Measurements from ENCODE around the gene SOD2. TPM values are rescaled to one million over a fixed set of nuclear protein-coding genes. Genes with fewer than 3 reads are reported as not detected.

The SOD2 gene
- total and polyA plus RNA-seq, 2 of the 13 experiments (the other 11 are each of a cell fraction or from before 2014, with no cell fraction given) = 304 to 309 TPM

DNA sequence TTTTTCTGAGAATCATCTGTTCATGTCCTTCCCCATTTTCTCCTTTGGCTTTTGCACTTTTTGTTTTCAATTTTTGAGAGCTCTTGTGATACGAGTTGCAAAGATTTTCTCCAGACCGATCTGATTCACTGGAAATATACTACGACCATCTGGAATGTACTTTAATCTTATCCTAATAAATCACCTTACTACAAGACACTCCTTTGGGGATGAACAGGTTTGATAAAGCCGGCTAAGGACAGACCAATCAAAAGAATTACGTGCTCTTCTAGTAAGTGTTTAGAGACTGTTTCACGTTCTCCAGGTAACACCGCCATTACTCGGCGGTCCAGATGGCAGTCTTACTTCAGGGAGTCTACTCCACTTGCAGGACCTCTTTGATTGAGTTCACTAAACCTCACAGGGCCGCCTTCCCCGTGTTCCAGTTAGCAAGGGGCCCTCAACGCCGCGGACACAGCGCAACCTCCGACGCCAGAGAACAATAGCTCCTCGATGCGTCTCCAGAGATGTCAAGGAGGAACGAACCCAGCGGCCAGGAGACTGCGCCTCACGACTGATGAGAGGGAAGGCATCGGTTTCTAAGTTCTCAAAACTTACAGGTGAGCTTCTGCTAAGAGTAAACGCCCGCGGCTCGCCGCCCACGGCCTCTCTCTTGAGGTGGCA, 33.3 kb upstream of the SOD2 start (continued):
- TF ChIP-seq KDM5A (IDR thresholded peaks at IDR 0.05; ENCODE audit: borderline replicate concordance, low read length) = peak; percentile 80
- no peak for TF ChIP-seq CEBPB (IDR thresholded peaks at IDR 0.05; ENCODE audit: borderline replicate concordance, low read depth, low read length)
- TF ChIP-seq EED (CRISPR knock-in tag; IDR thresholded peaks at IDR 0.05) = no peak
- TF ChIP-seq, protein P1, sequence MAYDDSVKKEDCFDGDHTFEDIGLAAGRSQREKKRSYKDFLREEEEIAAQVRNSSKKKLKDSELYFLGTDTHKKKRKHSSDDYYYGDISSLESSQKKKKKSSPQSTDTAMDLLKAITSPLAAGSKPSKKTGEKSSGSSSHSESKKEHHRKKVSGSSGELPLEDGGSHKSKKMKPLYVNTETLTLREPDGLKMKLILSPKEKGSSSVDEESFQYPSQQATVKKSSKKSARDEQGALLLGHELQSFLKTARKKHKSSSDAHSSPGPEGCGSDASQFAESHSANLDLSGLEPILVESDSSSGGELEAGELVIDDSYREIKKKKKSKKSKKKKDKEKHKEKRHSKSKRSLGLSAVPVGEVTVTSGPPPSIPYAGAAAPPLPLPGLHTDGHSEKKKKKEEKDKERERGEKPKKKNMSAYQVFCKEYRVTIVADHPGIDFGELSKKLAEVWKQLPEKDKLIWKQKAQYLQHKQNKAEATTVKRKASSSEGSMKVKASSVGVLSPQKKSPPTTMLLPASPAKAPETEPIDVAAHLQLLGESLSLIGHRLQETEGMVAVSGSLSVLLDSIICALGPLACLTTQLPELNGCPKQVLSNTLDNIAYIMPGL (CRISPR knock-in tag; IDR thresholded peaks at IDR 0.05; ENCODE audit: borderline replicate concordance in 1 of 2, low read depth in 1 of 2) = no peak
- TF ChIP-seq FOXJ3 (CRISPR knock-in tag; IDR thresholded peaks at IDR 0.05; ENCODE audit: borderline replicate concordance) = no peak
- TF ChIP-seq ZNF607 (CRISPR knock-in tag; IDR thresholded peaks at IDR 0.05; ENCODE audit: borderline replicate concordance) = no peak
- TF ChIP-seq TARDBP (CRISPR knock-in tag; IDR thresholded peaks at IDR 0.05) = no peak
- no peak for TF ChIP-seq RFXAP (CRISPR knock-in tag; IDR thresholded peaks at IDR 0.05; ENCODE audit: borderline replicate concordance)
- no peak for TF ChIP-seq SP4 (CRISPR knock-in tag; IDR thresholded peaks at IDR 0.05)
- no peak for TF ChIP-seq SOX13 (IDR thresholded peaks at IDR 0.05)
- TF ChIP-seq SOX13 (CRISPR knock-in tag; conservative IDR thresholded peaks at IDR 0.05 in 1 of 2, IDR thresholded peaks at IDR 0.05 in 1 of 2) = 0 out of 4 replicates have a peak, but pooled peaks of 1 of the 2 experiments have one; percentile 8
- peak; percentile 98; the same call in 1 of the 2 replicates for TF ChIP-seq ZNF501 (CRISPR knock-in tag; IDR thresholded peaks at IDR 0.05)
- TF ChIP-seq SSRP1 (CRISPR knock-in tag; IDR thresholded peaks at IDR 0.05) = no peak
- TF ChIP-seq HOXA7 (CRISPR knock-in tag; IDR thresholded peaks at IDR 0.05) = no peak
- no peak for TF ChIP-seq CREB1 (IDR thresholded peaks at IDR 0.05)
- peak; percentile 94; the same call in 1 of the 2 replicates for TF ChIP-seq CREB1 (CRISPR knock-in tag; IDR thresholded peaks at IDR 0.05)
- TF ChIP-seq ZNF180 (CRISPR knock-in tag; IDR thresholded peaks at IDR 0.05; ENCODE audit: borderline replicate concordance, low read depth) = 0 out of 2 replicates have a peak, but pooled peaks have one; percentile 31
- TF ChIP-seq, protein P2, sequence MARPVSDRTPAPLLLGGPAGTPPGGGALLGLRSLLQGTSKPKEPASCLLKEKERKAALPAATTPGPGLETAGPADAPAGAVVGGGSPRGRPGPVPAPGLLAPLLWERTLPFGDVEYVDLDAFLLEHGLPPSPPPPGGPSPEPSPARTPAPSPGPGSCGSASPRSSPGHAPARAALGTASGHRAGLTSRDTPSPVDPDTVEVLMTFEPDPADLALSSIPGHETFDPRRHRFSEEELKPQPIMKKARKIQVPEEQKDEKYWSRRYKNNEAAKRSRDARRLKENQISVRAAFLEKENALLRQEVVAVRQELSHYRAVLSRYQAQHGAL (CRISPR knock-in tag; IDR thresholded peaks at IDR 0.05; ENCODE audit: not compliant biosample characterization) = no peak
- TF ChIP-seq, protein P3, sequence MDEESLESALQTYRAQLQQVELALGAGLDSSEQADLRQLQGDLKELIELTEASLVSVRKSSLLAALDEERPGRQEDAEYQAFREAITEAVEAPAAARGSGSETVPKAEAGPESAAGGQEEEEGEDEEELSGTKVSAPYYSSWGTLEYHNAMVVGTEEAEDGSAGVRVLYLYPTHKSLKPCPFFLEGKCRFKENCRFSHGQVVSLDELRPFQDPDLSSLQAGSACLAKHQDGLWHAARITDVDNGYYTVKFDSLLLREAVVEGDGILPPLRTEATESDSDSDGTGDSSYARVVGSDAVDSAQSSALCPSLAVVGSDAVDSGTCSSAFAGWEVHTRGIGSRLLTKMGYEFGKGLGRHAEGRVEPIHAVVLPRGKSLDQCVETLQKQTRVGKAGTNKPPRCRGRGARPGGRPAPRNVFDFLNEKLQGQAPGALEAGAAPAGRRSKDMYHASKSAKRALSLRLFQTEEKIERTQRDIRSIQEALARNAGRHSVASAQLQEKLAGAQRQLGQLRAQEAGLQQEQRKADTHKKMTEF (CRISPR knock-in tag; IDR thresholded peaks at IDR 0.05) = no peak
- TF ChIP-seq, protein P4, sequence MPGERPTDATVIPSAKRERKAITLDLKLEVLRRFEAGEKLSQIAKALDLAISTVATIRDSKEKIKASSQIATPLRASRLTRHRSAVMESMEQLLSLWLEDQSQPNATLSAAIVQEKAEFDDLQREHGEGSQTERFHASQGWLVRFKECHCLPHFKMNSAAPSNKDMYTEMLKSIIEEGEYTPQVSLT (CRISPR knock-in tag; IDR thresholded peaks at IDR 0.05; ENCODE audit: borderline replicate concordance, low read depth) = 0 out of 2 replicates have a peak, but pooled peaks have one; percentile 95
- TF ChIP-seq SAFB2 (CRISPR knock-in tag; IDR thresholded peaks at IDR 0.05; ENCODE audit: borderline replicate concordance, low read depth) = no peak
- no peak for TF ChIP-seq HDAC2 (CRISPR knock-in tag; IDR thresholded peaks at IDR 0.05)
- no peak for TF ChIP-seq ZNF484 (CRISPR knock-in tag; IDR thresholded peaks at IDR 0.05; ENCODE audit: borderline replicate concordance, low read depth)
- TF ChIP-seq ZNF605 (CRISPR knock-in tag; IDR thresholded peaks at IDR 0.05) = no peak
- TF ChIP-seq ZNF274 (CRISPR knock-in tag; IDR thresholded peaks at IDR 0.05) = no peak
